HEK293 (cell line): ENCODE data around the gene CPLX3.

Source experiments
- CTCF ChIA-PET: fragments of 350-600 bp; formaldehyde crosslinking; extraction: SDS; loops from one replicate; lab custom pipeline; 2021; ENCODE audit warnings: antibody characterized with exemption; lab: Yijun Ruan, JAX
- POLR2A ChIA-PET: fragments of 300-600 bp; formaldehyde crosslinking; extraction: SDS; loops from one replicate; lab custom pipeline; 2020; ENCODE audit warnings: antibody characterized with exemption, inconsistent platforms; lab: Yijun Ruan, JAX
- H3K27ac ChIP-seq: fragments of 200-500 bp; sonication (Bioruptor generic); 2 replicates; pipeline ENCODE4 v1.5.1; 2014; ENCODE audit warnings: low read depth, low read length, control low read depth, inconsistent platforms; ENCODE audit errors: extremely low read depth
- H3K36me3 ChIP-seq, 2 experiments: fragments of 200-500 bp in 1 of 2; sonication (Bioruptor generic) in 1 of 2; 1 replicate in 1 of 2; 2 replicates in 1 of 2; pipeline ENCODE4 v1.5.1; 2014 to 2017; ENCODE audit warnings: inconsistent platforms in 2 of 2, low read length in 2 of 2; ENCODE audit not compliant: control insufficient read depth in 2 of 2, insufficient read depth in 1 of 2
- H3K4me1 ChIP-seq: fragments of 200-500 bp; sonication (Bioruptor generic); 2 replicates; pipeline ENCODE4 v1.5.1; 2014; ENCODE audit warnings: mild to moderate bottlenecking, low read length, inconsistent platforms; ENCODE audit not compliant: control insufficient read depth, insufficient read depth
- H3K4me3 ChIP-seq: 2 replicates; pipeline ENCODE4 v1.5.1; 2011; ENCODE audit warnings: low read depth, mild to moderate bottlenecking, control low read depth, low read length, moderate library complexity
- H3K9me3 ChIP-seq: fragments of 200-500 bp; sonication (Bioruptor generic); 2 replicates; pipeline ENCODE4 v1.5.1; 2014; ENCODE audit warnings: low read depth, low read length, inconsistent platforms; ENCODE audit not compliant: control insufficient read depth, insufficient read depth
- FEZF1 ChIP-seq: fragments of 450-650 bp; formaldehyde crosslinking; IDR thresholded peaks from 2 replicates; pipeline ENCODE4 v1.5.1; 2016; ENCODE audit warnings: missing biosample characterization, missing genetic modification characterization
- GLIS1 ChIP-seq: fragments of 450-650 bp; formaldehyde crosslinking; IDR thresholded peaks from 2 replicates; pipeline ENCODE4 v1.5.1; 2016; ENCODE audit warnings: missing biosample characterization, missing genetic modification characterization
- REPIN1 ChIP-seq: fragments of 450-650 bp; formaldehyde crosslinking; IDR thresholded peaks from 2 replicates; pipeline ENCODE4 v1.5.1; 2017; ENCODE audit warnings: missing biosample characterization, missing genetic modification characterization, low read depth
- ZBTB17 ChIP-seq: fragments of 450-650 bp; formaldehyde crosslinking; IDR thresholded peaks from 2 replicates; pipeline ENCODE4 v1.5.1; 2016; ENCODE audit warnings: missing biosample characterization, missing genetic modification characterization
- ZFP69B ChIP-seq: fragments of 450-650 bp; formaldehyde crosslinking; IDR thresholded peaks from 2 replicates; pipeline ENCODE4 v1.5.1; 2016; ENCODE audit warnings: missing biosample characterization, missing genetic modification characterization
- ZIC2 ChIP-seq: fragments of 450-650 bp; formaldehyde crosslinking; IDR thresholded peaks from 2 replicates; pipeline ENCODE4 v1.5.1; 2016; ENCODE audit warnings: missing biosample characterization, missing genetic modification characterization
- ZNF529 ChIP-seq: fragments of 450-650 bp; formaldehyde crosslinking; IDR thresholded peaks from 2 replicates; pipeline ENCODE4 v1.5.1; 2017; ENCODE audit warnings: missing genetic modification characterization, missing biosample characterization; ENCODE audit not compliant: insufficient replicate concordance
- ZNF792 ChIP-seq: fragments of 450-650 bp; formaldehyde crosslinking; IDR thresholded peaks from 2 replicates; pipeline ENCODE4 v1.5.1; 2016; ENCODE audit warnings: missing biosample characterization, missing genetic modification characterization
- TF ChIP-seq, protein P1 (sequence below): fragments of 450-650 bp; formaldehyde crosslinking; IDR thresholded peaks from 2 replicates; pipeline ENCODE4 v1.5.1; 2016; ENCODE audit warnings: missing biosample characterization, missing genetic modification characterization
- TF ChIP-seq, protein P2 (sequence below): fragments of 450-650 bp; formaldehyde crosslinking; IDR thresholded peaks from 2 replicates; pipeline ENCODE4 v1.5.1; 2016; ENCODE audit warnings: missing biosample characterization, missing genetic modification characterization
- TF ChIP-seq, protein P3 (sequence below): fragments of 450-650 bp; formaldehyde crosslinking; IDR thresholded peaks from 2 replicates; pipeline ENCODE4 v1.5.1; 2017; ENCODE audit warnings: missing biosample characterization, mild to moderate bottlenecking, missing genetic modification characterization, moderate library complexity
- TF ChIP-seq, protein P4 (sequence below): fragments of 450-650 bp; IDR thresholded peaks from 2 replicates; pipeline ENCODE4 v1.5.1; 2018; ENCODE audit warnings: missing biosample characterization, mild to moderate bottlenecking, missing genetic modification characterization
- TF ChIP-seq, protein P5 (sequence below): fragments of 450-650 bp; formaldehyde crosslinking; IDR thresholded peaks from 2 replicates; pipeline ENCODE4 v1.5.1; 2017; ENCODE audit warnings: missing biosample characterization, missing genetic modification characterization

Gene CPLX3

DNA sequence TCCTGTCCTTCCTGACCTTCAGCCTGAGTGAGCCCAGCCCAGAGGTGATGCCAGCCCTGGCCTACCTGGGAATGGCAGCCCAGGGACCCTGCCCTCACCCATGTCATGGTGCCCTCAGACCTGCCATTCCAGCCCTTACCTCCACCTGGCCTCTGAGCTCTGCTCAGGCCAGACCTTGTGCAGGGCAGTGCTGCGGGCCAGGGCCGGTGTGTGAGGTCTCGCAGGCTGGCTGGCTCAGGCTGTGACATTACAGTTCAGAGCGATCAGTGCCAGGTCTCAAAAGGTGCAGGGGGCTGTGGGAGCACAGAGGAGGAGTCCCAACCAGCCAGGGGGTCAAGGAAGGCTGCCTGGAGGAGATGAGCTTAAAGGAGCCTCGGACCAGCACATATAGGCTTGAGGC lies 6.4 kb upstream of the CPLX3 start (continued):
- TF ChIP-seq, protein P1, sequence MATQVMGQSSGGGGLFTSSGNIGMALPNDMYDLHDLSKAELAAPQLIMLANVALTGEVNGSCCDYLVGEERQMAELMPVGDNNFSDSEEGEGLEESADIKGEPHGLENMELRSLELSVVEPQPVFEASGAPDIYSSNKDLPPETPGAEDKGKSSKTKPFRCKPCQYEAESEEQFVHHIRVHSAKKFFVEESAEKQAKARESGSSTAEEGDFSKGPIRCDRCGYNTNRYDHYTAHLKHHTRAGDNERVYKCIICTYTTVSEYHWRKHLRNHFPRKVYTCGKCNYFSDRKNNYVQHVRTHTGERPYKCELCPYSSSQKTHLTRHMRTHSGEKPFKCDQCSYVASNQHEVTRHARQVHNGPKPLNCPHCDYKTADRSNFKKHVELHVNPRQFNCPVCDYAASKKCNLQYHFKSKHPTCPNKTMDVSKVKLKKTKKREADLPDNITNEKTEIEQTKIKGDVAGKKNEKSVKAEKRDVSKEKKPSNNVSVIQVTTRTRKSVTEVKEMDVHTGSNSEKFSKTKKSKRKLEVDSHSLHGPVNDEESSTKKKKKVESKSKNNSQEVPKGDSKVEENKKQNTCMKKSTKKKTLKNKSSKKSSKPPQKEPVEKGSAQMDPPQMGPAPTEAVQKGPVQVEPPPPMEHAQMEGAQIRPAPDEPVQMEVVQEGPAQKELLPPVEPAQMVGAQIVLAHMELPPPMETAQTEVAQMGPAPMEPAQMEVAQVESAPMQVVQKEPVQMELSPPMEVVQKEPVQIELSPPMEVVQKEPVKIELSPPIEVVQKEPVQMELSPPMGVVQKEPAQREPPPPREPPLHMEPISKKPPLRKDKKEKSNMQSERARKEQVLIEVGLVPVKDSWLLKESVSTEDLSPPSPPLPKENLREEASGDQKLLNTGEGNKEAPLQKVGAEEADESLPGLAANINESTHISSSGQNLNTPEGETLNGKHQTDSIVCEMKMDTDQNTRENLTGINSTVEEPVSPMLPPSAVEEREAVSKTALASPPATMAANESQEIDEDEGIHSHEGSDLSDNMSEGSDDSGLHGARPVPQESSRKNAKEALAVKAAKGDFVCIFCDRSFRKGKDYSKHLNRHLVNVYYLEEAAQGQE (tag by site-specific recombination) = no peak

DNA sequence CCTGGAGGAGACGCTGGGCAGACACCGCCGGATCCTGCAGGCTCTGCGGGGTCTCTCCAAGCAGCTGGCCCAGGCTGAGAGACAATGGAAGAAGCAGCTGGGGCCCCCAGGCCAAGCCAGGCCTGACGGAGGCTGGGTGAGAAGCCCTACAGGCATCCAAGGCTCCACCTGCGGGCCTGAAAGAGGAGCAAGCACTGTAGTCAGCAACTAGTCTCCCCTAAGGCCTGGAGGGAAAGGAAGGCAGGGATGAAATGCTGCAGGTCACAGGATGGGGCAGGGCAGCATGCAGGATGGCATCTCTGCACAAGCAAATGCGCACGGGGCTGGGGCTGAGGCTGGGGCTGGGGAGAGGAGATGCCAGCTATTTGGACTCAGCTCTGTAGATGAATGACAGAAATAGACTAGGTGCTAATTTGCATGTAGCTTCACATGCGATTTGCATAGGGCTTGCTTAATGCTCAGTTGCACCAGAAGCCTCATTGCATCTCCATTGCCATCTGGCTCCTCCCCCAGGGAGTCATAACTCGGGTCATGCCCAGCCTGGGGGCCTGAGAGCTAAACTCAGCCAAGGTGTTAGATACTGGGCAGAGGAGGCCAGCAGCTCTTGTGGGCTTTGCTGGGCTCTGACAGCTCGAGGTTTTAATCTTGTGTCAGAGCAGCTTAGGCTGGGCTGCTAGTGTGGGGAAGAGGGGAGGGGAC lies 5.2 kb upstream of the CPLX3 start:
- H3K9me3 ChIP-seq = no peaks in the 10 kb centered on the region
- H3K4me1 ChIP-seq = no peaks in the 10 kb centered on the region
- no peak overlapping the region for H3K27ac ChIP-seq
- TF ChIP-seq ZIC2 (tag by site-specific recombination) = peak; percentile 25; the same call in 1 of the 2 replicates
- TF ChIP-seq GLIS1 = peak; percentile 67
- peak; percentile 71 for TF ChIP-seq ZBTB17 (tag by site-specific recombination)
- TF ChIP-seq, protein P2, sequence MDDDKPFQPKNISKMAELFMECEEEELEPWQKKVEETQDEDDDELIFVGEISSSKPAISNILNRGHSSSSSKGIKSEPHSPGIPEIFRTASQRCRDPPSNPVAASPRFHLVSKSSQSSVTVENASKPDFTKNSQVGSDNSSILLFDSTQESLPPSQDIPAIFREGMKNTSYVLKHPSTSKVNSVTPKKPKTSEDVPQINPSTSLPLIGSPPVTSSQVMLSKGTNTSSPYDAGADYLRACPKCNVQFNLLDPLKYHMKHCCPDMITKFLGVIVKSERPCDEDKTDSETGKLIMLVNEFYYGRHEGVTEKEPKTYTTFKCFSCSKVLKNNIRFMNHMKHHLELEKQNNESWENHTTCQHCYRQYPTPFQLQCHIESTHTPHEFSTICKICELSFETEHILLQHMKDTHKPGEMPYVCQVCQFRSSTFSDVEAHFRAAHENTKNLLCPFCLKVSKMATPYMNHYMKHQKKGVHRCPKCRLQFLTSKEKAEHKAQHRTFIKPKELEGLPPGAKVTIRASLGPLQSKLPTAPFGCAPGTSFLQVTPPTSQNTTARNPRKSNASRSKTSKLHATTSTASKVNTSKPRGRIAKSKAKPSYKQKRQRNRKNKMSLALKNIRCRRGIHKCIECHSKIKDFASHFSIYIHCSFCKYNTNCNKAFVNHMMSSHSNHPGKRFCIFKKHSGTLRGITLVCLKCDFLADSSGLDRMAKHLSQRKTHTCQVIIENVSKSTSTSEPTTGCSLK = no peak
- TF ChIP-seq, protein P3, sequence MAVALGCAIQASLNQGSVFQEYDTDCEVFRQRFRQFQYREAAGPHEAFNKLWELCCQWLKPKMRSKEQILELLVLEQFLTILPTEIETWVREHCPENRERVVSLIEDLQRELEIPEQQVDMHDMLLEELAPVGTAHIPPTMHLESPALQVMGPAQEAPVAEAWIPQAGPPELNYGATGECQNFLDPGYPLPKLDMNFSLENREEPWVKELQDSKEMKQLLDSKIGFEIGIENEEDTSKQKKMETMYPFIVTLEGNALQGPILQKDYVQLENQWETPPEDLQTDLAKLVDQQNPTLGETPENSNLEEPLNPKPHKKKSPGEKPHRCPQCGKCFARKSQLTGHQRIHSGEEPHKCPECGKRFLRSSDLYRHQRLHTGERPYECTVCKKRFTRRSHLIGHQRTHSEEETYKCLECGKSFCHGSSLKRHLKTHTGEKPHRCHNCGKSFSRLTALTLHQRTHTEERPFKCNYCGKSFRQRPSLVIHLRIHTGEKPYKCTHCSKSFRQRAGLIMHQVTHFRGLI (tag by site-specific recombination) = peak; percentile 83
- TF ChIP-seq, protein P4, sequence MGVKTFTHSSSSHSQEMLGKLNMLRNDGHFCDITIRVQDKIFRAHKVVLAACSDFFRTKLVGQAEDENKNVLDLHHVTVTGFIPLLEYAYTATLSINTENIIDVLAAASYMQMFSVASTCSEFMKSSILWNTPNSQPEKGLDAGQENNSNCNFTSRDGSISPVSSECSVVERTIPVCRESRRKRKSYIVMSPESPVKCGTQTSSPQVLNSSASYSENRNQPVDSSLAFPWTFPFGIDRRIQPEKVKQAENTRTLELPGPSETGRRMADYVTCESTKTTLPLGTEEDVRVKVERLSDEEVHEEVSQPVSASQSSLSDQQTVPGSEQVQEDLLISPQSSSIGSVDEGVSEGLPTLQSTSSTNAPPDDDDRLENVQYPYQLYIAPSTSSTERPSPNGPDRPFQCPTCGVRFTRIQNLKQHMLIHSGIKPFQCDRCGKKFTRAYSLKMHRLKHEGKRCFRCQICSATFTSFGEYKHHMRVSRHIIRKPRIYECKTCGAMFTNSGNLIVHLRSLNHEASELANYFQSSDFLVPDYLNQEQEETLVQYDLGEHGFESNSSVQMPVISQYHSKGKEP = peak; percentile 82
- no peak for TF ChIP-seq FEZF1 (tag by site-specific recombination)
- TF ChIP-seq ZNF529 = no peak
- TF ChIP-seq, protein P5, sequence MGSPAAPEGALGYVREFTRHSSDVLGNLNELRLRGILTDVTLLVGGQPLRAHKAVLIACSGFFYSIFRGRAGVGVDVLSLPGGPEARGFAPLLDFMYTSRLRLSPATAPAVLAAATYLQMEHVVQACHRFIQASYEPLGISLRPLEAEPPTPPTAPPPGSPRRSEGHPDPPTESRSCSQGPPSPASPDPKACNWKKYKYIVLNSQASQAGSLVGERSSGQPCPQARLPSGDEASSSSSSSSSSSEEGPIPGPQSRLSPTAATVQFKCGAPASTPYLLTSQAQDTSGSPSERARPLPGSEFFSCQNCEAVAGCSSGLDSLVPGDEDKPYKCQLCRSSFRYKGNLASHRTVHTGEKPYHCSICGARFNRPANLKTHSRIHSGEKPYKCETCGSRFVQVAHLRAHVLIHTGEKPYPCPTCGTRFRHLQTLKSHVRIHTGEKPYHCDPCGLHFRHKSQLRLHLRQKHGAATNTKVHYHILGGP = no peak
- no peak for TF ChIP-seq ZNF792 (tag by site-specific recombination)
- no peak for TF ChIP-seq ZFP69B (tag by site-specific recombination)
- no peak for TF ChIP-seq REPIN1 (tag by site-specific recombination)
- no peak overlapping the region for H3K4me3 ChIP-seq
- POLR2A ChIA-PET = no interaction called here
- CTCF ChIA-PET = interaction anchor here (0.6 to 1.8 kb wide), 8 partner anchors 12 to 129 kb away, joined by 3 to 7 read pairs (median 4); no protein-coding TSS in a partner anchor
- no peaks in the 10 kb centered on the region for H3K36me3 ChIP-seq
